Activated CD8-positive, alpha-beta memory T cell treated with anti-CD3 and anti-CD28 coated beads for 36 hours (primary cell): Measurements from ENCODE around the gene TAGAP. TPM values are rescaled to one million over a fixed set of nuclear protein-coding genes. Genes with fewer than 3 reads are reported as not detected.
"Not testable (repeated sequence)": the region's sequence is repeated elsewhere in the genome, so short reads cannot be mapped to it uniquely, and the experiment has no call there.

Source experiments
- CTCF ChIA-PET: fragments of 350-600 bp; sonication (Branson Sonifier 250); formaldehyde crosslinking; loops from one replicate; lab custom pipeline; 2021; ENCODE audit warnings: antibody characterized with exemption; lab: Charles Lee
- POLR2A ChIA-PET: fragments of 350-600 bp; sonication (Branson Sonifier 250); formaldehyde crosslinking; loops from one replicate; lab custom pipeline; 2021; ENCODE audit warnings: antibody characterized with exemption; lab: Charles Lee
- total RNA-seq, 2 experiments: library from RNA; stranded (reverse); gene quantifications; one replicate each; pipeline ENCODE4 v1.2.3, GENCODE V29; 2021

The TAGAP gene
- total RNA-seq, 2 experiments from 2014 or later: 119 to 121 TPM

- CTCF ChIA-PET: interaction anchor here (0.6 to 4.7 kb wide), 25 partner anchors 9 to 140 kb away, joined by 3 to 47 read pairs (median 4); partner anchors contain the start of gene RSPH3
- POLR2A ChIA-PET: interaction anchor here (0.6 to 1.4 kb wide), 4 partner anchors 36 to 101 kb away, joined by 3 read pairs; partner anchors contain the start of gene TAGAP
Measured at GRCh38 chr6:159008656-159009288, 36.0 kb downstream of the TAGAP start.

- POLR2A ChIA-PET: no interaction called here
- CTCF ChIA-PET: interaction anchor here (0.8 to 3.2 kb wide), 6 partner anchors 10 to 132 kb away, joined by 3 to 38 read pairs (median 8); no protein-coding TSS in a partner anchor
Measured at GRCh38 chr6:159007510-159007909, 37.3 kb downstream of the TAGAP start.

- CTCF ChIA-PET: interaction anchor here (1.4 to 1.8 kb wide), 2 partner anchors 98 to 129 kb away, joined by 4 to 5 read pairs; no protein-coding TSS in a partner anchor
Measured at GRCh38 chr6:159005436-159005835, 39.4 kb downstream of the TAGAP start.

GRCh38 chr6:159004592-159004991, 40.2 kb downstream of the TAGAP start:
- CTCF ChIA-PET: interaction anchor here (1.4 to 3.4 kb wide), 3 partner anchors 99 to 130 kb away, joined by 4 to 9 read pairs (median 5); no protein-coding TSS in a partner anchor
- POLR2A ChIA-PET: no interaction called here

More at GRCh38 chr6:159005436-159005835, 39.4 kb downstream of the TAGAP start:
- POLR2A ChIA-PET: no interaction called here

GRCh38 chr6:159002432-159003155, 42.2 kb downstream of the TAGAP start:
- CTCF ChIA-PET: interaction anchor here (1.6 to 3.4 kb wide), 2 partner anchors 101 to 108 kb away, joined by 6 to 9 read pairs; no protein-coding TSS in a partner anchor
- POLR2A ChIA-PET: interaction anchor here (0.6 kb wide), 1 partner anchor 79 kb away, joined by 6 read pairs; no protein-coding TSS in a partner anchor

GRCh38 chr6:158999666-159000403, 45.0 kb downstream of the TAGAP start, which contains the start of gene RSPH3:
Gene RSPH3 (minus strand): TSS chr6:159000202. CDS start chr6:158999550, 652 bp downstream.
- ChIA-PET CTCF (interaction anchor here (1.2 to 2.2 kb wide), 11 partner anchors 8 to 210 kb away, joined by 3 to 11 read pairs (median 4); no protein-coding TSS in a partner anchor), POLR2A (interaction anchor here (1.0 to 1.4 kb wide), 2 partner anchors 39 to 41 kb away, joined by 3 read pairs; no protein-coding TSS in a partner anchor)

- ChIA-PET CTCF (interaction anchor here (1.2 to 2.2 kb wide), 7 partner anchors 10 to 210 kb away, joined by 3 to 11 read pairs (median 9); no protein-coding TSS in a partner anchor), POLR2A (interaction anchor here (1.4 kb wide), 1 partner anchor 40 kb away, joined by 3 read pairs; no protein-coding TSS in a partner anchor)
Measured at GRCh38 chr6:158999154-158999665, 45.6 kb downstream of the TAGAP start.

GRCh38 chr6:158996856-158997255, 47.9 kb downstream of the TAGAP start:
- POLR2A ChIA-PET: no interaction called here
- CTCF ChIA-PET: interaction anchor here (0.6 kb wide), 1 partner anchor 12 kb away, joined by 3 read pairs; no protein-coding TSS in a partner anchor

GRCh38 chr6:158993639-158994038, 51.2 kb downstream of the TAGAP start:
- ChIA-PET CTCF (interaction anchor here (0.6 to 0.8 kb wide), 2 partner anchors 116 to 170 kb away, joined by 3 read pairs; no protein-coding TSS in a partner anchor), POLR2A (interaction anchor here (0.6 kb wide), 5 partner anchors 24 to 827 kb away, joined by 4 to 7 read pairs (median 5); no protein-coding TSS in a partner anchor)

- CTCF ChIA-PET: interaction anchor here (1.1 to 2.2 kb wide), 4 partner anchors 9 to 143 kb away, joined by 3 to 6 read pairs (median 4); partner anchors contain the start of gene RSPH3
- POLR2A ChIA-PET: interaction anchor here (0.8 kb wide), 1 partner anchor 47 kb away, joined by 4 read pairs; no protein-coding TSS in a partner anchor
Measured at GRCh38 chr6:158991017-158991723, 53.6 kb downstream of the TAGAP start.

GRCh38 chr6:158989711-158990110, 55.1 kb downstream of the TAGAP start:
- CTCF ChIA-PET: interaction anchor here (2.2 kb wide), 1 partner anchor 145 kb away, joined by 4 read pairs; no protein-coding TSS in a partner anchor
- POLR2A ChIA-PET: not testable (repeated sequence)

- ChIA-PET POLR2A (interaction anchor here (0.6 kb wide), 1 partner anchor 25 kb away, joined by 6 read pairs; no protein-coding TSS in a partner anchor), CTCF (interaction anchor here (0.9 to 1.4 kb wide), 3 partner anchors 116 to 193 kb away, joined by 3 to 4 read pairs (median 3); no protein-coding TSS in a partner anchor)
Measured at GRCh38 chr6:158988477-158988876, 56.3 kb downstream of the TAGAP start.

- CTCF ChIA-PET: interaction anchor here (1.2 to 1.4 kb wide), 2 partner anchors 117 to 146 kb away, joined by 3 to 4 read pairs; no protein-coding TSS in a partner anchor
- POLR2A ChIA-PET: no interaction called here
Measured at GRCh38 chr6:158987657-158988056, 57.1 kb downstream of the TAGAP start.
